H9 (cell line): ENCODE results near the gene CABP4. TPM values are rescaled to one million over a fixed set of nuclear protein-coding genes. Genes with fewer than 3 reads are reported as not detected.

Experiments
- DNase-seq: peaks from one replicate; pipeline ENCODE4 v3.0.0-alpha.2; 2017
- H2AFZ ChIP-seq: one replicate; pipeline ENCODE4 v1.6.1; 2013; ENCODE audit warnings: mild to moderate bottlenecking, low read length, control low read depth, moderate library complexity
- H2AK5ac ChIP-seq: 2 replicates; pipeline ENCODE4 v1.6.1; 2013; ENCODE audit warnings: low read length, control low read depth, mixed read lengths; ENCODE audit not compliant: insufficient read length
- H2BK120ac ChIP-seq: one replicate; pipeline ENCODE4 v1.6.1; 2013; ENCODE audit warnings: low read depth, mild to moderate bottlenecking, low read length, control low read depth, inconsistent platforms; ENCODE audit not compliant: poor library complexity, severe bottlenecking
- H2BK12ac ChIP-seq: 2 replicates; pipeline ENCODE4 v1.6.1; 2013; ENCODE audit warnings: low read length, control low read depth, mixed read lengths, low read depth; ENCODE audit not compliant: insufficient read length
- H2BK15ac ChIP-seq: 2 replicates; pipeline ENCODE4 v1.6.1; 2013; ENCODE audit warnings: low read depth, low read length, control low read depth
- H2BK20ac ChIP-seq: one replicate; pipeline ENCODE4 v1.6.1; 2013; ENCODE audit warnings: low read depth, mild to moderate bottlenecking, low read length, control low read depth, inconsistent platforms; ENCODE audit not compliant: poor library complexity, severe bottlenecking
- H2BK5ac ChIP-seq: 2 replicates; pipeline ENCODE4 v1.6.1; 2013; ENCODE audit warnings: low read length, control low read depth, mixed read lengths; ENCODE audit not compliant: insufficient read length
- H3K14ac ChIP-seq: 2 replicates; pipeline ENCODE4 v1.6.1; 2013; ENCODE audit warnings: low read length, control low read depth; ENCODE audit not compliant: insufficient read depth
- H3K18ac ChIP-seq: 2 replicates; pipeline ENCODE4 v1.6.1; 2013; ENCODE audit warnings: low read depth, mild to moderate bottlenecking, mixed read lengths, low read length, control low read depth; ENCODE audit not compliant: insufficient read length
- H3K23ac ChIP-seq: 2 replicates; pipeline ENCODE4 v1.6.1; 2013; ENCODE audit warnings: low read length, control low read depth, mixed read lengths, low read depth; ENCODE audit not compliant: insufficient read length
- H3K23me2 ChIP-seq: 2 replicates; pipeline ENCODE4 v1.6.1; 2013; ENCODE audit warnings: low read depth, mild to moderate bottlenecking, mixed read lengths, low read length, control low read depth; ENCODE audit not compliant: insufficient read length, poor library complexity, severe bottlenecking
- H3K27ac ChIP-seq: 2 replicates; pipeline ENCODE4 v1.5.1; 2013; ENCODE audit warnings: low read length, control low read depth, mixed read lengths, low read depth; ENCODE audit not compliant: insufficient read length
- H3K27me3 ChIP-seq: 2 replicates; pipeline ENCODE4 v1.6.1; 2013; ENCODE audit warnings: low read length, control low read depth, inconsistent platforms; ENCODE audit not compliant: insufficient read depth
- H3K4ac ChIP-seq: 2 replicates; pipeline ENCODE4 v1.6.1; 2013; ENCODE audit warnings: low read depth, mild to moderate bottlenecking, control low read depth, inconsistent platforms, low read length, moderate library complexity
- H3K4me1 ChIP-seq: 2 replicates; pipeline ENCODE4 v1.6.1; 2013; ENCODE audit warnings: low read length, control low read depth, inconsistent platforms; ENCODE audit not compliant: insufficient read depth
- H3K4me2 ChIP-seq: 2 replicates; pipeline ENCODE4 v1.6.1; 2013; ENCODE audit warnings: low read length, control low read depth, mixed read lengths; ENCODE audit not compliant: insufficient read length, insufficient read depth
- H3K56ac ChIP-seq: 2 replicates; pipeline ENCODE4 v1.6.1; 2013; ENCODE audit warnings: low read depth, mild to moderate bottlenecking, mixed read lengths, low read length, control low read depth; ENCODE audit not compliant: insufficient read length
- H3K79me1 ChIP-seq: 2 replicates; pipeline ENCODE4 v1.6.1; 2013; ENCODE audit warnings: low read depth, mild to moderate bottlenecking, moderate library complexity, low read length, control low read depth, inconsistent platforms; ENCODE audit not compliant: insufficient read depth, poor library complexity, severe bottlenecking
- H3K79me2 ChIP-seq: 2 replicates; pipeline ENCODE4 v1.6.1; 2013; ENCODE audit warnings: low read length, control low read depth, inconsistent platforms; ENCODE audit not compliant: insufficient read depth
- H3K9ac ChIP-seq: 2 replicates; pipeline ENCODE4 v1.6.1; 2013; ENCODE audit warnings: low read length, control low read depth, mixed read lengths; ENCODE audit not compliant: insufficient read length; ENCODE audit errors: extremely low read depth
- H3K9me3 ChIP-seq: one replicate; pipeline ENCODE4 v1.6.1; 2013; ENCODE audit warnings: low read depth, low read length, inconsistent platforms; ENCODE audit not compliant: control insufficient read depth
- H3T11ph ChIP-seq: one replicate; pipeline ENCODE4 v1.6.1; 2013; ENCODE audit warnings: mild to moderate bottlenecking, low read length, control low read depth, inconsistent platforms
- H4K20me1 ChIP-seq: one replicate; pipeline ENCODE4 v1.6.1; 2013; ENCODE audit not compliant: control insufficient read depth, insufficient read length, insufficient read depth
- H4K5ac ChIP-seq: 2 replicates; pipeline ENCODE4 v1.6.1; 2013; ENCODE audit warnings: low read depth, mild to moderate bottlenecking, mixed read lengths, low read length, control low read depth; ENCODE audit not compliant: insufficient read length
- H4K8ac ChIP-seq: replicated peaks from 2 replicates; pipeline ENCODE4 v1.6.1; 2013; ENCODE audit warnings: low read length, control low read depth, mixed read lengths, low read depth; ENCODE audit not compliant: insufficient read length
- H4K91ac ChIP-seq: 2 replicates; pipeline ENCODE4 v1.6.1; 2013; ENCODE audit warnings: low read depth, mild to moderate bottlenecking, moderate library complexity, mixed read lengths, low read length, control low read depth; ENCODE audit not compliant: insufficient read length
- H3K27ac Mint-ChIP-seq, 3 experiments: 2 replicates in 2 of 3; 3 replicates in 1 of 3; pipeline ENCODE4 v1.8.0; 2020 to 2021; ENCODE audit warnings: mixed read lengths in 3 of 3, mild to moderate bottlenecking in 1 of 3, moderate library complexity in 1 of 3
- H3K27me3 Mint-ChIP-seq: 2 replicates; pipeline ENCODE4 v1.8.0; 2021; ENCODE audit warnings: low read depth, mild to moderate bottlenecking, moderate library complexity, mixed read lengths
- H3K36me3 Mint-ChIP-seq, 3 experiments: 2 replicates in 2 of 3; 3 replicates in 1 of 3; pipeline ENCODE4 v1.8.0; 2020 to 2021; ENCODE audit warnings: low read depth in 3 of 3, mixed read lengths in 3 of 3; ENCODE audit not compliant: insufficient read depth in 1 of 3
- H3K4me1 Mint-ChIP-seq, 2 experiments: 2 replicates each; pipeline ENCODE4 v1.8.0; 2020; ENCODE audit warnings: mixed read lengths in 2 of 2
- H3K4me3 Mint-ChIP-seq, 2 experiments: 2 replicates in 1 of 2; 3 replicates in 1 of 2; pipeline ENCODE4 v1.8.0; 2020 to 2021; ENCODE audit warnings: mild to moderate bottlenecking in 2 of 2, mixed read lengths in 2 of 2, moderate library complexity in 1 of 2
- H3K9me3 Mint-ChIP-seq, 2 experiments: 2 replicates in 1 of 2; 3 replicates in 1 of 2; pipeline ENCODE4 v1.8.0; 2020; ENCODE audit warnings: mild to moderate bottlenecking in 2 of 2, mixed read lengths in 2 of 2, moderate library complexity in 1 of 2
- whole genome bisulfite sequencing: extraction: QIAGEN DNeasy Blood & Tissue Kit; methylation state at CpG from one replicate; pipeline ENCODE4 v1.1.7; 2013; ENCODE audit warnings: missing lambda C conversion rate, low lambda C conversion rate, mixed read lengths; ENCODE audit not compliant: insufficient read length; ENCODE audit errors: extremely low coverage; 5-methylcytosine and 5-hydroxymethylcytosine counted together
- total RNA-seq: library from RNA; stranded (reverse); gene quantifications from 2 replicates; pipeline ENCODE4 v1.2.1, GENCODE V29; 2021
- TF ChIP-seq, protein P1 (sequence below): fragments of 200-600 bp; sonication (generic); conservative IDR thresholded peaks from 3 replicates; pipeline ENCODE4 v1.8.0; 2021; ENCODE audit warnings: antibody characterized with exemption, mild to moderate bottlenecking

CABP4 gene
- total RNA-seq, 1 experiment from 2014 or later = not detected

DNA sequence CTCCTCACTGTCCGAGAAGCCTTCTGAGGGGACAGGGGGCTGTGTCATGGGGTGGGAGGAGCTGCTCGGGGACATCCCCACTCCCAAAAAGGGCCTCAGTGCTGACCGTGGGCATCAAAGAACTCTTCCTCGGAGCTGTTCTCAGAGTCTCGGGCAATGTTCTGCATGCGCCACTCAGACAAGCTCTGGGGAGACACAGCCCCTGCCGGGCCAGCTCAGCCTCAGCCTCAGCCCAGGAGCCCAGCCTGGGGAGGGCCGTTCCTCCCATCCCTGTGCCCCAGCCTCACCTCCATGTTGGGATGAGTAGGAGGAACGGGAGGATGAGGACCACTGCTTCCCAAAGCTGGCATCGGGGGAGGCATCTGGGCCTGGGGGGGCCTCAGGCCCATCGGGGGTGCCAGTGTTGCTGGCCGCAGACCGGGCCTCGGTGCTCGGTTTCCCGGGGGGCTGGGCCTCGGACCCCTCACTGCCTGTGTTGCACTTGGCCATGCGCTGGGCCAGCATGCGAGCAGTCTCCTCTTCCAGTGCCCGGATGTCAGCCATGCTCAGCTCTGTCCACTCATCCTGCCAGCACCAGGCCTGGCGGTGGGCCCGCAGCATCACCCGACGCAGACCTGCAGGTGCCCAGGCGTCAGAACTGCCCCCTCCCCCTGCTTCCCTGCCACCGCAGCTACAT, 44.8 kb downstream of the CABP4 start:
- Histone ChIP-seq H3K9ac (no peak overlapping the region), H3K56ac (no peak overlapping the region), H2AFZ (no peak overlapping the region), H2BK12ac (no peak overlapping the region), H3K18ac (no peak overlapping the region), H3K4me2 (no peak overlapping the region), H3K4ac (no peak overlapping the region), H4K91ac (no peak overlapping the region), H3K27me3 (no peaks in the 10 kb centered on the region), H3K23me2 (peaks cover 12% of the 10 kb centered on the region), H3K23ac (no peak overlapping the region), H4K8ac (no peak overlapping the region), H3K14ac (no peak overlapping the region), H3K9me3 (no peaks in the 10 kb centered on the region), H3K27ac (no peak overlapping the region), H3K4me1 (no peaks in the 10 kb centered on the region), H2BK5ac (no peak overlapping the region), H2AK5ac (no peak overlapping the region), H3K79me2 (no peaks in the 10 kb centered on the region), H4K20me1 (no peaks in the 10 kb centered on the region), H3K79me1 (no peaks in the 10 kb centered on the region), H2BK20ac (no peak overlapping the region), H3T11ph (no peak overlapping the region), H2BK120ac (no peak overlapping the region), H2BK15ac (no peak overlapping the region), H4K5ac (no peak overlapping the region)
- no CpG with 5 or more reads among the region's 26 CpGs for WGBS
- H3K4me3 Mint-ChIP-seq = no peak overlapping the region
- H3K4me1 Mint-ChIP-seq = peaks cover 0 to 9% of the 10 kb centered on the region in 2 experiments; a peak in 2 of 4 replicates
- peaks cover 5 to 23% (median 10%) of the 10 kb centered on the region in 3 experiments for H3K36me3 Mint-ChIP-seq
- TF ChIP-seq, protein P1, sequence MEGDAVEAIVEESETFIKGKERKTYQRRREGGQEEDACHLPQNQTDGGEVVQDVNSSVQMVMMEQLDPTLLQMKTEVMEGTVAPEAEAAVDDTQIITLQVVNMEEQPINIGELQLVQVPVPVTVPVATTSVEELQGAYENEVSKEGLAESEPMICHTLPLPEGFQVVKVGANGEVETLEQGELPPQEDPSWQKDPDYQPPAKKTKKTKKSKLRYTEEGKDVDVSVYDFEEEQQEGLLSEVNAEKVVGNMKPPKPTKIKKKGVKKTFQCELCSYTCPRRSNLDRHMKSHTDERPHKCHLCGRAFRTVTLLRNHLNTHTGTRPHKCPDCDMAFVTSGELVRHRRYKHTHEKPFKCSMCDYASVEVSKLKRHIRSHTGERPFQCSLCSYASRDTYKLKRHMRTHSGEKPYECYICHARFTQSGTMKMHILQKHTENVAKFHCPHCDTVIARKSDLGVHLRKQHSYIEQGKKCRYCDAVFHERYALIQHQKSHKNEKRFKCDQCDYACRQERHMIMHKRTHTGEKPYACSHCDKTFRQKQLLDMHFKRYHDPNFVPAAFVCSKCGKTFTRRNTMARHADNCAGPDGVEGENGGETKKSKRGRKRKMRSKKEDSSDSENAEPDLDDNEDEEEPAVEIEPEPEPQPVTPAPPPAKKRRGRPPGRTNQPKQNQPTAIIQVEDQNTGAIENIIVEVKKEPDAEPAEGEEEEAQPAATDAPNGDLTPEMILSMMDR = no peak
- H3K27ac Mint-ChIP-seq = no peak overlapping the region
- H3K27me3 Mint-ChIP-seq = peaks cover 10% of the 10 kb centered on the region
- no peak for DNase-seq
- no peaks in the 10 kb centered on the region for H3K9me3 Mint-ChIP-seq
